ENCODE data around the gene HLCS.

Gene HLCS

GRCh38 chr21:36784947-36785346 is 181.5 kb downstream of the HLCS start:
- in situ Hi-C loops (cut with MboI; ENCODE audit: low pct_unique_long_range_greater_than_20kb, low sequenced_read_pairs, unreplicated experiment) = no loop called here
- no peak for DNase-seq (ENCODE audit: low spot score)
- no peak for TF ChIP-seq CTCF (IDR thresholded peaks at IDR 0.05; ENCODE audit: extremely low read depth, insufficient read depth, missing control alignments)

GRCh38 chr21:36783612-36784374 is 182.7 kb downstream of the HLCS start:
- in situ Hi-C loops (cut with MboI; ENCODE audit: low pct_unique_long_range_greater_than_20kb, low sequenced_read_pairs, unreplicated experiment) = no loop called here
- DNase-seq (ENCODE audit: low spot score) = no peak
- no peak for TF ChIP-seq CTCF (IDR thresholded peaks at IDR 0.05; ENCODE audit: extremely low read depth, insufficient read depth, missing control alignments)

GRCh38 chr21:36780861-36781260 is 185.6 kb downstream of the HLCS start:
- TF ChIP-seq CTCF (IDR thresholded peaks at IDR 0.05; ENCODE audit: extremely low read depth, insufficient read depth, missing control alignments) = no peak
- DNase-seq (ENCODE audit: low spot score) = no peak
- in situ Hi-C loops (cut with MboI; ENCODE audit: low pct_unique_long_range_greater_than_20kb, low sequenced_read_pairs, unreplicated experiment) = no loop called here

GRCh38 chr21:36776981-36777617 is 189.4 kb downstream of the HLCS start:
- no peak for TF ChIP-seq CTCF (IDR thresholded peaks at IDR 0.05; ENCODE audit: extremely low read depth, insufficient read depth, missing control alignments)
- no peak for DNase-seq (ENCODE audit: low spot score)
- in situ Hi-C loops (cut with MboI; ENCODE audit: low pct_unique_long_range_greater_than_20kb, low sequenced_read_pairs, unreplicated experiment) = no loop called here

GRCh38 chr21:36773995-36774394 is 192.5 kb downstream of the HLCS start:
- in situ Hi-C loops (cut with MboI; ENCODE audit: low pct_unique_long_range_greater_than_20kb, low sequenced_read_pairs, unreplicated experiment) = loop anchor here (25.0 kb wide), 1 partner anchor 112 kb away; no protein-coding TSS in a partner anchor
- no peak for TF ChIP-seq CTCF (IDR thresholded peaks at IDR 0.05; ENCODE audit: extremely low read depth, insufficient read depth, missing control alignments)
- DNase-seq (ENCODE audit: low spot score) = no peak

- TF ChIP-seq CTCF (IDR thresholded peaks at IDR 0.05; ENCODE audit: extremely low read depth, insufficient read depth, missing control alignments) = no peak
- no peak for DNase-seq (ENCODE audit: low spot score)
- in situ Hi-C loops (cut with MboI; ENCODE audit: low pct_unique_long_range_greater_than_20kb, low sequenced_read_pairs, unreplicated experiment) = loop anchor here (25.0 kb wide), 1 partner anchor 111 kb away; no protein-coding TSS in a partner anchor
Observed at GRCh38 chr21:36773117-36773516, 193.4 kb downstream of the HLCS start.
